ENCODE data around the gene PRR5L.

DNA sequence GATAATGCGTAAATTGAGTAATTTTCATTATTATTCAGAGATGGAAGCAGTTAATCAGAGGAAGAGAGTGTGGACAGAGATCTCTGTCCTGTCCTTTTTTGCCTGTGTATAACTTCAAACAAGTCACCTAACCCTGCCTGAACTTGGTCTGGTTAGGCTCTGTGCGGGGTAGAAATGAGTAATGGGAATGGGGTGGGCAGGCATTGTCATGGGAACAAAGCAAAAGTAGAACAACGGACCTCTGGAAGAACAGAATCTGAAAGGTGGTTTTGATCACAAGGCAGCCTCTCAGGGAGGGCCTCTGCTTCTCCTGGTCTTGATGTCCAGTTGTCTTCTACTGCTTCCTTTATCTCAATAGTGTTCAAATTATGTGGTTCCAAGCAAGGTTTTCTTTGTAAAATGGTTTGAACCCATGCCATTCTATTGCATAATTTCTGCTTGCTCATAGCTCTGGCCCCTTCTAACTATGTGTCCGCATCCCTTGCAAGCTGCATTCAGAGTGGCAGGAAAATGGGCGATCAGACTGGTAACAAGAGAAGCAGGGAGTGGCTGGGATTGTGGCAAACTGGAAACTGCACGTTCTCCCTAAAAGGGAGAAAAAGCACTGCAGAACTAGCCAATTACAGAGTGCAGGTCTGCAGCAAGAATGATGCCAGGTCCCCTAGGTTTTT, 76.1 kb downstream of the PRR5L start:
- TF ChIP-seq TAF1 (IDR thresholded peaks at IDR 0.05; ENCODE audit: low read depth, low read length) (no peak), POLR2A (IDR thresholded peaks at IDR 0.05; ENCODE audit: low read depth, low read length) (no peak), POLR2AphosphoS5 (IDR thresholded peaks at IDR 0.05; ENCODE audit: low read depth, low read length) (no peak), SPI1 (IDR thresholded peaks at IDR 0.05; ENCODE audit: low read depth, low read length) (no peak), PAX5 (IDR thresholded peaks at IDR 0.05; ENCODE audit: insufficient read depth, low read length, severe bottlenecking) (no peak), POU2F2 (IDR thresholded peaks at IDR 0.05; ENCODE audit: low read depth, low read length) (no peak)

Measured in GM12891 (cell line).